ENCODE measurements around the gene CYGB. TPM values are rescaled to one million over a fixed set of nuclear protein-coding genes. Genes with fewer than 3 reads are reported as not detected.

Gene CYGB
- total RNA-seq, 1 experiment from 2014 or later = not detected

DNA sequence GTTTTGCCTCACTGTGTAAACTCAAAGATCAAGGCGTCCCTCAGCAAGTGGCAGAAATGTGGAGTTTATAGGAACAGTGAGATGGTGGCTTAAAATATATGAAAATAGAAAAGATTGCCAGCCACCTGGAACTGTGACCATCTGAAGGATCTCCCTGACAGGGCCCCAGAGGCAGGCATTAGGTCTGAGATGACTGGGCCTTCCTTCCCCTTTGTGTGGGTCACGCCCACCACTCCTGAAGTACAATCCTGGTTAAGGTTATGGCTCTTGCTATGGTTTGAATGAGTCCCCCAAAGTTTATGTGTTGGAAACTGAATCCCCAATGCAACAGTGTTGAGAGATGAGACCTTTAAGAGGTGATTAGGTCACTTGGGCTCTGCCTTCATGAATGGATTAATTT lies 41.8 kb upstream of the CYGB start:
- H3K36me3 ChIP-seq (ENCODE audit: insufficient read depth, low read length) = no peaks in the 10 kb centered on the region
- H3K9ac ChIP-seq (ENCODE audit: low read length) = no peak overlapping the region
- no peak overlapping the region for H3K4me3 ChIP-seq (ENCODE audit: low read length)
- DNase-seq = no peak
- no peaks in the 10 kb centered on the region for H3K9me2 ChIP-seq (replicated peaks; ENCODE audit: insufficient read depth, low read length)
- no peaks in the 10 kb centered on the region for H4K20me1 ChIP-seq (ENCODE audit: insufficient read depth, low read depth, low read length)
- no peak overlapping the region for H3K4me2 ChIP-seq (ENCODE audit: low read depth, low read length, poor library complexity, severe bottlenecking)
- no peak overlapping the region for H2AFZ ChIP-seq (ENCODE audit: low read length)
- H3K4me1 ChIP-seq (ENCODE audit: low read length) = no peaks in the 10 kb centered on the region
- no peaks in the 10 kb centered on the region for H3K79me2 ChIP-seq (ENCODE audit: low read length)
- no peak overlapping the region for H3K27ac ChIP-seq (ENCODE audit: low read length)
- no peaks in the 10 kb centered on the region for H3K9me3 ChIP-seq (ENCODE audit: low read length)
- H3K27me3 ChIP-seq (ENCODE audit: low read length) = no peaks in the 10 kb centered on the region

DNA sequence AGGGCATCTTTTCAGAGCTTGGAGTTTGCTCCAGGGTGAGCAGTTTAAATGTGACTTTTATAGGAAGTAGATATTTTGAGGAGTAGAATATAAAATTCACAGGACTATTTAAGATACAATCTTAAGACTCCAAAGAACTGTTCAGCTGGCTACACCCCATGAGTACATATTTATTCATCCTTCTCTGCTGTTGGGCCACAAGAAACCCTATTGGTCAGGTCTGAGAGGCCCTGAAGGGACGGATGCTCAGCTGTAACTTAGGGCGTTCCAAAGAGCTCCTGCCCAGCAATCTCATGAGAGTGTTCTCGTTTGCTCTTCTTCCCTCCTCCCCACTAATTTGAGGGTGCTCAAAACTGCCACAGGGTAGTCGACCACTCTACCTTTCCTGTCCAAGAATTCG lies 40.9 kb upstream of the CYGB start:
- Histone ChIP-seq H3K36me3 (ENCODE audit: insufficient read depth, low read length) (no peaks in the 10 kb centered on the region), H3K4me2 (ENCODE audit: low read depth, low read length, poor library complexity, severe bottlenecking) (no peak overlapping the region), H3K4me1 (ENCODE audit: low read length) (no peaks in the 10 kb centered on the region), H3K27ac (ENCODE audit: low read length) (no peak overlapping the region), H4K20me1 (ENCODE audit: insufficient read depth, low read depth, low read length) (no peaks in the 10 kb centered on the region), H3K9ac (ENCODE audit: low read length) (no peak overlapping the region), H3K79me2 (ENCODE audit: low read length) (no peaks in the 10 kb centered on the region), H3K9me3 (ENCODE audit: low read length) (no peaks in the 10 kb centered on the region), H3K27me3 (ENCODE audit: low read length) (no peaks in the 10 kb centered on the region), H3K4me3 (ENCODE audit: low read length) (no peak overlapping the region), H2AFZ (ENCODE audit: low read length) (no peak overlapping the region), H3K9me2 (replicated peaks; ENCODE audit: insufficient read depth, low read length) (no peaks in the 10 kb centered on the region)
- no peak for DNase-seq

- H3K9me2 ChIP-seq (replicated peaks; ENCODE audit: insufficient read depth, low read length) = no peaks in the 10 kb centered on the region
Measured at GRCh38 chr17:76577876-76578275, 40.4 kb upstream of the CYGB start.

DNA sequence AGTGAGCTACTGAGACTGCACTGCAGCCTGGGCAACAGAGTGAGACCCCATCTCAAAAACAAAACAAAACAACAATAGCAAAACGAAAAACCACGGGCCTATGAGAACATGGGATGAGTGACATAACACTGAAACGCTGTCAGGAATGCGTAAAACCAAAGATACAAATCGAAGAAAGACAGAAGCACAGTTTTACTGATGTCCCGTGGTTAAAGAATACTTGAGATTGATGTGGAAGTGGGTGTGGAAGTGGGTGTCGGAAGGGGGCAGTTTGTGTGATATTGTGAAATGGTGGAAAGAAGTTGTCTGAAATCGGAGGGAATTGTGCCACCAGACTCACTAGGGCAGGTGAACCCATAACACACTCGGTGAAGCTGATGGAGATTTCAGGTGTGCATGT lies 38.7 kb upstream of the CYGB start:
- Histone ChIP-seq H3K4me2 (ENCODE audit: low read depth, low read length, poor library complexity, severe bottlenecking) (no peak overlapping the region), H3K27me3 (ENCODE audit: low read length) (no peaks in the 10 kb centered on the region), H3K9me3 (ENCODE audit: low read length) (no peaks in the 10 kb centered on the region), H3K79me2 (ENCODE audit: low read length) (no peaks in the 10 kb centered on the region), H3K4me1 (ENCODE audit: low read length) (no peaks in the 10 kb centered on the region), H3K9me2 (replicated peaks; ENCODE audit: insufficient read depth, low read length) (no peaks in the 10 kb centered on the region), H3K9ac (ENCODE audit: low read length) (no peak overlapping the region), H4K20me1 (ENCODE audit: insufficient read depth, low read depth, low read length) (no peaks in the 10 kb centered on the region), H2AFZ (ENCODE audit: low read length) (no peak overlapping the region), H3K27ac (ENCODE audit: low read length) (no peak overlapping the region), H3K4me3 (ENCODE audit: low read length) (no peak overlapping the region), H3K36me3 (ENCODE audit: insufficient read depth, low read length) (no peaks in the 10 kb centered on the region)
- DNase-seq = no peak

More at GRCh38 chr17:76577876-76578275, 40.4 kb upstream of the CYGB start:
- no peak overlapping the region for H3K4me3 ChIP-seq (ENCODE audit: low read length)
- H3K27me3 ChIP-seq (ENCODE audit: low read length) = no peaks in the 10 kb centered on the region
- H3K36me3 ChIP-seq (ENCODE audit: insufficient read depth, low read length) = no peaks in the 10 kb centered on the region
- H3K27ac ChIP-seq (ENCODE audit: low read length) = no peak overlapping the region
- H2AFZ ChIP-seq (ENCODE audit: low read length) = no peak overlapping the region
- no peaks in the 10 kb centered on the region for H3K9me3 ChIP-seq (ENCODE audit: low read length)
- DNase-seq = no peak
- H3K4me2 ChIP-seq (ENCODE audit: low read depth, low read length, poor library complexity, severe bottlenecking) = no peak overlapping the region
- H3K4me1 ChIP-seq (ENCODE audit: low read length) = no peaks in the 10 kb centered on the region
- no peaks in the 10 kb centered on the region for H4K20me1 ChIP-seq (ENCODE audit: insufficient read depth, low read depth, low read length)
- no peaks in the 10 kb centered on the region for H3K79me2 ChIP-seq (ENCODE audit: low read length)
- H3K9ac ChIP-seq (ENCODE audit: low read length) = no peak overlapping the region

DNA sequence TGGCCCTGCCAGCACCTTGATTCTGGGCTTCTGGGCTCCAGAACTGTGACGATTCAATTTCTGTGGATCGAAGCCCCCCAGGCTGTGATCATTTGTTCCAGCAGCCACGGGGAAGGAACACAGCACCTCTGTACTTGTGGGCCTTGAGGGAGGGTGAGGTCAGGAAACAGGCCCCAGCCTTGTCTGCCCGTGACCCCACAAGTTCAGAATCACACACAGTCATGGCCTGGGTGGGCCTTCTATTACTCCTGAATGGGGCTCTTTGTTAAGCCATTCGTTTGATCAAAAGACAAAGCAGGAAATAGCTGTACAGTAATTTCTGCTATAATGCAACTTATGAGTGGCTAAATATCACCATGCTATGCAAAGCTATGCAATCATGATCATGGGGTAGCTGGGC lies 38.1 kb upstream of the CYGB start:
- H3K4me2 ChIP-seq (ENCODE audit: low read depth, low read length, poor library complexity, severe bottlenecking) = no peak overlapping the region
- no peak overlapping the region for H3K4me3 ChIP-seq (ENCODE audit: low read length)
- no peaks in the 10 kb centered on the region for H3K27me3 ChIP-seq (ENCODE audit: low read length)
- no peak overlapping the region for H2AFZ ChIP-seq (ENCODE audit: low read length)
- H4K20me1 ChIP-seq (ENCODE audit: insufficient read depth, low read depth, low read length) = no peaks in the 10 kb centered on the region
- no peak overlapping the region for H3K9ac ChIP-seq (ENCODE audit: low read length)
- H3K79me2 ChIP-seq (ENCODE audit: low read length) = no peaks in the 10 kb centered on the region
- no peaks in the 10 kb centered on the region for H3K36me3 ChIP-seq (ENCODE audit: insufficient read depth, low read length)
- no peaks in the 10 kb centered on the region for H3K9me2 ChIP-seq (replicated peaks; ENCODE audit: insufficient read depth, low read length)
- DNase-seq = no peak
- H3K27ac ChIP-seq (ENCODE audit: low read length) = no peak overlapping the region
- H3K4me1 ChIP-seq (ENCODE audit: low read length) = no peaks in the 10 kb centered on the region
- no peaks in the 10 kb centered on the region for H3K9me3 ChIP-seq (ENCODE audit: low read length)

DNA sequence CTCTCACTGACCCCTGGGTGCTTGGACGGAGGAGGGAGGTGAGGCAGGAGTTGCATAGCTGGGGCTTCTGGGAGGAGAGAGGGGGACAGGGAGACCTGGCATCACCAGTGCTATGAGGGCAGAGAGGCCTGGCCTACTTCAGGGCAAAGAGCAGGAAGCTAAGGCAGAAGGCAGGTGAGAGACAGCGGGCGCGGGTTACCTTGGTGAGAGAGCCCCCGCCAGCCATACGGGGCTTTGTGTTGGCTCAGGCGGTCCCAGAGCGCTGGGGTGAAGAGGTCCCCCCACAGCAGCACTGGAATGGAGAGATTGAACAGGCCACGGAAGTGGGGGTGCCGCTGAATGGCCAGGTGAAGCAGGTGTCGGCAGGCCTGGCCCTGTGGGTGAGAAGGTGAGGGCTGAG lies 36.7 kb upstream of the CYGB start:
- no peak overlapping the region for H3K4me3 ChIP-seq (ENCODE audit: low read length)
- DNase-seq = no peak
- no peak overlapping the region for H2AFZ ChIP-seq (ENCODE audit: low read length)
- no peaks in the 10 kb centered on the region for H3K4me1 ChIP-seq (ENCODE audit: low read length)
- no peak overlapping the region for H3K27ac ChIP-seq (ENCODE audit: low read length)
- no peaks in the 10 kb centered on the region for H3K9me2 ChIP-seq (replicated peaks; ENCODE audit: insufficient read depth, low read length)
- H3K27me3 ChIP-seq (ENCODE audit: low read length) = no peaks in the 10 kb centered on the region
- no peaks in the 10 kb centered on the region for H3K36me3 ChIP-seq (ENCODE audit: insufficient read depth, low read length)
- H4K20me1 ChIP-seq (ENCODE audit: insufficient read depth, low read depth, low read length) = no peaks in the 10 kb centered on the region
- no peak overlapping the region for H3K4me2 ChIP-seq (ENCODE audit: low read depth, low read length, poor library complexity, severe bottlenecking)
- no peaks in the 10 kb centered on the region for H3K79me2 ChIP-seq (ENCODE audit: low read length)
- no peaks in the 10 kb centered on the region for H3K9me3 ChIP-seq (ENCODE audit: low read length)
- no peak overlapping the region for H3K9ac ChIP-seq (ENCODE audit: low read length)

DNA sequence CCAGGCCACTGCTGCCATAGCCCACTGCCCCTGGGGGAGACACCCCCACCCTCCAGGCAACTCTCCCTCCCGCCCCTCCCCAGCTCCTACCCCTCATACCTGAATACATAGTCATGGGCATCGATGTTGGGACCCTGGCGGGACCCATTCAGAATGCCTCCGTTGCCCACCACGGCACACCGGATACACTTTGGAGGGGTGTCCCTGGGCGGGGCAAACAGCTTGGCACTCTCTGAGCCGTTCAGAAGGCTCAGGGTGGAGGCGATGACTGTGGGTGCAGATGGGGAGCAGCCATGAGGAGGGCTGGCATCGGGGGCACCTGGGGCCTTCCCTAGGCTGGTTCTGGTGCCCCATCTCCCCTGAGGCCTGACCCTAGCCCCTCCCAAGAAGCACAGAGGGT lies 35.6 kb upstream of the CYGB start:
- no peaks in the 10 kb centered on the region for H3K4me1 ChIP-seq (ENCODE audit: low read length)
- H3K9ac ChIP-seq (ENCODE audit: low read length) = no peak overlapping the region
- H3K27me3 ChIP-seq (ENCODE audit: low read length) = no peaks in the 10 kb centered on the region
- no peaks in the 10 kb centered on the region for H3K9me3 ChIP-seq (ENCODE audit: low read length)
- H3K4me2 ChIP-seq (ENCODE audit: low read depth, low read length, poor library complexity, severe bottlenecking) = no peak overlapping the region
- no peaks in the 10 kb centered on the region for H3K9me2 ChIP-seq (replicated peaks; ENCODE audit: insufficient read depth, low read length)
- peaks cover 5% of the 10 kb centered on the region; the same call in 1 of the 2 replicates for H4K20me1 ChIP-seq (ENCODE audit: insufficient read depth, low read depth, low read length)
- no peaks in the 10 kb centered on the region for H3K79me2 ChIP-seq (ENCODE audit: low read length)
- no peaks in the 10 kb centered on the region for H3K36me3 ChIP-seq (ENCODE audit: insufficient read depth, low read length)
- no peak overlapping the region for H2AFZ ChIP-seq (ENCODE audit: low read length)
- no peak for DNase-seq
- no peak overlapping the region for H3K27ac ChIP-seq (ENCODE audit: low read length)
- H3K4me3 ChIP-seq (ENCODE audit: low read length) = no peak overlapping the region

- peaks cover 12% of the 10 kb centered on the region; the same call in 1 of the 2 replicates for H4K20me1 ChIP-seq (ENCODE audit: insufficient read depth, low read depth, low read length)
- H3K4me1 ChIP-seq (ENCODE audit: low read length) = no peaks in the 10 kb centered on the region
- H3K9me2 ChIP-seq (replicated peaks; ENCODE audit: insufficient read depth, low read length) = no peaks in the 10 kb centered on the region
- no peak overlapping the region for H3K4me2 ChIP-seq (ENCODE audit: low read depth, low read length, poor library complexity, severe bottlenecking)
- H3K27ac ChIP-seq (ENCODE audit: low read length) = no peak overlapping the region
- H3K4me3 ChIP-seq (ENCODE audit: low read length) = no peak overlapping the region
- H3K27me3 ChIP-seq (ENCODE audit: low read length) = no peaks in the 10 kb centered on the region
- DNase-seq = no peak
- H2AFZ ChIP-seq (ENCODE audit: low read length) = no peak overlapping the region
- H3K9ac ChIP-seq (ENCODE audit: low read length) = no peak overlapping the region
- no peaks in the 10 kb centered on the region for H3K36me3 ChIP-seq (ENCODE audit: insufficient read depth, low read length)
- H3K79me2 ChIP-seq (ENCODE audit: low read length) = no peaks in the 10 kb centered on the region
- no peaks in the 10 kb centered on the region for H3K9me3 ChIP-seq (ENCODE audit: low read length)
Measured at GRCh38 chr17:76572201-76572910, 34.8 kb upstream of the CYGB start.

Data from Karpas-422 (cell line).